ENCODE measurements around the gene YAE1.

GRCh38 chr7:39621784-39622411 is 55.7 kb downstream of the YAE1 start:
- TF ChIP-seq, protein P1, sequence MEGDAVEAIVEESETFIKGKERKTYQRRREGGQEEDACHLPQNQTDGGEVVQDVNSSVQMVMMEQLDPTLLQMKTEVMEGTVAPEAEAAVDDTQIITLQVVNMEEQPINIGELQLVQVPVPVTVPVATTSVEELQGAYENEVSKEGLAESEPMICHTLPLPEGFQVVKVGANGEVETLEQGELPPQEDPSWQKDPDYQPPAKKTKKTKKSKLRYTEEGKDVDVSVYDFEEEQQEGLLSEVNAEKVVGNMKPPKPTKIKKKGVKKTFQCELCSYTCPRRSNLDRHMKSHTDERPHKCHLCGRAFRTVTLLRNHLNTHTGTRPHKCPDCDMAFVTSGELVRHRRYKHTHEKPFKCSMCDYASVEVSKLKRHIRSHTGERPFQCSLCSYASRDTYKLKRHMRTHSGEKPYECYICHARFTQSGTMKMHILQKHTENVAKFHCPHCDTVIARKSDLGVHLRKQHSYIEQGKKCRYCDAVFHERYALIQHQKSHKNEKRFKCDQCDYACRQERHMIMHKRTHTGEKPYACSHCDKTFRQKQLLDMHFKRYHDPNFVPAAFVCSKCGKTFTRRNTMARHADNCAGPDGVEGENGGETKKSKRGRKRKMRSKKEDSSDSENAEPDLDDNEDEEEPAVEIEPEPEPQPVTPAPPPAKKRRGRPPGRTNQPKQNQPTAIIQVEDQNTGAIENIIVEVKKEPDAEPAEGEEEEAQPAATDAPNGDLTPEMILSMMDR (conservative IDR thresholded peaks at IDR 0.05 in 1 of 2, IDR thresholded peaks at IDR 0.05 in 1 of 2; ENCODE audit: low read depth in 1 of 2, low read length in 2 of 2) = no peak
- no peak for TF ChIP-seq EZH2 (IDR thresholded peaks at IDR 0.05; ENCODE audit: low read length, missing control alignments)

Data from fibroblast of lung (primary cell).